ENCODE data around the gene TOR2A.

DNA sequence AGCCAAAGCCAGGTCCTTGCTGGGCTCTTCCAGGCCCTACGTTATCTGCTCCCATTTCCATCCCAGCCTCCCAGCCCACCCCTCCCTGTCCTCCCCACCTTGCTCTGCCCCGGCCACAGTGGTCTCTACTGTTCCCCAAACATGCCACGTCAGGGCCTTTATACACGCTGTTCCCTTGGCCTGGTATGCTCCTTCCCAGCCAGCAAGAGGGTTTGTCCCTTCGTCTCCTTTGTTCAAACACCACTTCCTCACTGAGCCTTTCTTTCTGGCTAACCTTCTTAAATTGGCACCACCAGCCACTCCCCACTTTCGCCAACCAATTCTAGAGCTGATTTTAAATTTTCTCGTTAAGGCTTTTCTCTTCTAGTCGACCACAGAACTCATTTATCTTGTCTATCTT lies 33.6 kb upstream of the TOR2A start:
- TF ChIP-seq FOXP2 (optimal IDR thresholded peaks at IDR 0.05; ENCODE audit: control extremely low read depth, extremely low read length, insufficient read depth) (no peak), POLR2AphosphoS5 (IDR thresholded peaks at IDR 0.05; ENCODE audit: borderline replicate concordance, low read depth, low read length) (no peak), EZH2 (IDR thresholded peaks at IDR 0.05) (no peak)
